HG03354 (cell line): Measurements from ENCODE around the gene MYO1B.

Experiments
- ATAC-seq: cut with Tn5 transposase; IDR thresholded peaks from one replicate; pipeline ENCODE4 v1.9.1; 2021; ENCODE audit warnings: mild to moderate bottlenecking; ENCODE audit not compliant: unreplicated experiment, poor library complexity, severe bottlenecking

The MYO1B gene

DNA sequence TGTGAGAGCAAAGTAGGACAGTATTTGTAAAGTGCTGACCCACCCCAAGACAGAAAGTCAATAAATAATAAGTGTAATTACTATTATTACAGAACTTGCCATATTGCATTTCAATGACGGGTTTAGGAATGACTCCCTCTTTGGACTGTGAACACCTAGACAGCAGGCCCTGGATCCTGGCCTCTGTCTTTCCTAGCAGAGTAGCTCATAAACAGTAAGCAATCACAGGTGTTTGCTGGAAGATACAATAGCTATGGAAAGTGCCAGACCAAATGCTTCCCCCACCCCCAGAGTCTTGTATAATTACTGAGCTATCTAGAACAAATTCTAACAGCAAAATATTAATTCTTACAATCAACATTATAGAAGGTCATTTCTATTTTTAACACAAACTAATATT, 20.1 kb upstream of the MYO1B start:
- no peak for ATAC-seq

DNA sequence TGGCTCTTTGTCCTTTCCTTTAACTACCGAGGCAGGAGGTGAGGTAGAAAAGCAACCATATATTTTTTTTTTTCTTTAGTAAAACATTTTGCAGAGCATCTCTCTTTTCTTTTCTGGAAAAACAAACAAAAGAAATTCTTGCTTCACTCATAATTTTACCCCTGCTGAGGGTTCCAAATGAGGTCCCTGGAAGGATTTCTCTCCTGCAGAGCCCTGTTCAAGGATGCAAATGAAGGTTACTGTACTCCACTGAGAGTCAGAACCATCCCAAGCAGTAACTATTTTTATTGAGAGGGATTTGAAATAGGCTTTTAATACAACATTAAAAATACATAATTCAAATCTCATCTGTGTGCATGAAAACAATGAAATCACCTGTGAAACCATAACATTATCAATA, 19.5 kb upstream of the MYO1B start:
- ATAC-seq: no peak

- no peak for ATAC-seq
Measured at GRCh38 chr2:191226196-191226595, 19.0 kb upstream of the MYO1B start.

GRCh38 chr2:191228333-191228732, 16.9 kb upstream of the MYO1B start:
- ATAC-seq: no peak

DNA sequence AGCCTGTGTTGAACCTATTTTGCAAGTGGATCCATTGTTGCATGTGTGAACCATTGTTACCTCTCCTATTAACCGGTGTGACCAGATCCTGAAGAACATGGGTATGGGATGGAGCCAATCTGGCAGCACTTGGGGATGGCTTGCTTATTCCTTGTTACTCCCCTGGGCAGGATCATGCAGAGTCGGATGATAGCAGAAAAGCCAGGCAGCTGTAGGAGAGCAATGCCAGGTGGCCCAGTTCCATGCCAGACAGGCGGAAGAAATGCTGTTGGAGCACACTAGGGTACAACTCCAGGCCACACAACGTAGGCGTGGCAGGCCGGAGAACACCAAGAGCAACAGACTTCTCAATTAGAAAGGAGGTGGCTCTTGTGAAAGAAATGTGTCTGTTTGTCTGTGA, 16.3 kb upstream of the MYO1B start:
- no peak for ATAC-seq

GRCh38 chr2:191230174-191230573, 15.0 kb upstream of the MYO1B start:
- ATAC-seq: no peak

DNA sequence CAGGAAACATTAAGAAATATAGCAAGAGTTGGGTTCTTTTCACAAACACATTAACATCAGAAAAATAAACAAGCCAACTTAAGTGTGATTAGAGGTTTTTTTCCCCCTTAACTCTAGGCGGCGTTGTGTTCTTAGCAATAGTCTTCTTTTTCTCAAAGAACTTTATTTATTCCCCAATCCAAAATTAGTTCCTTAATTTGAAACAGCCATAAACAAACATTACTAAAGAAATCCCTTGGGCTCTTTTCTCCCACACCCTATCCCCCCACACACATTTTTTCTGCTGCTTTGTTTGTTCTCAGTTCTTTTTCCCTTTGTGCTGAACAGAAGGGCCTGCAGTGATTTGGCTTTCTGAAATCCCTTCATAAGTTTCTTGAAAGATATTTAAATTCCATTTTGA, 13.2 kb upstream of the MYO1B start:
- ATAC-seq: no peak

- no peak for ATAC-seq
Measured at GRCh38 chr2:191233533-191233932, 11.7 kb upstream of the MYO1B start.

GRCh38 chr2:191234376-191234775, 10.8 kb upstream of the MYO1B start:
- ATAC-seq: no peak

DNA sequence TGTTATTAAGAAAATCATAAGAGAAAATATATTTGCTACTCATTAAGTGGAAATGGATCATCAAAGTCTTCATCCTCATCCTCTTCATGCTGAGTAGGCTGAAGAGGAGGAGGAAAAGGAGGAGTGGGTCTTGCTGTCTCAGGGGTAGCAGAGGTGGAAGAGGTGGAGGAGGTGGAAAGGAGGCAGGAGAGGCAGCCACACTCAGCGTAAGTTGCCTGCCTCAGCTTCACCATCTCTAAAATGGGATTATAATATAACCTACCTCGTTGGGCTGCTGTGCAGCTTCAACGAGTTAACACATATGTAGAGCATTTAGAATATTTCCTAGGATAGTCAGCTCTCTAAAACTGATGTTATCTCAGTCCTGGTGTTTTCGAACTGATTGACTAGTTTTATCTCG, 4.3 kb upstream of the MYO1B start:
- ATAC-seq: no peak

GRCh38 chr2:191241418-191241817, 3.8 kb upstream of the MYO1B start:
- ATAC-seq: no peak

GRCh38 chr2:191243154-191243553, 2.0 kb upstream of the MYO1B start:
- ATAC-seq: no peak

- no peak for ATAC-seq
Measured at GRCh38 chr2:191244350-191244749, 854 bp upstream of the MYO1B start.

GRCh38 chr2:191245869-191246531, 796 bp downstream of the MYO1B start:
- peak; percentile 21 for ATAC-seq

GRCh38 chr2:191246820-191247380, 1.7 kb downstream of the MYO1B start:
- no peak for ATAC-seq

DNA sequence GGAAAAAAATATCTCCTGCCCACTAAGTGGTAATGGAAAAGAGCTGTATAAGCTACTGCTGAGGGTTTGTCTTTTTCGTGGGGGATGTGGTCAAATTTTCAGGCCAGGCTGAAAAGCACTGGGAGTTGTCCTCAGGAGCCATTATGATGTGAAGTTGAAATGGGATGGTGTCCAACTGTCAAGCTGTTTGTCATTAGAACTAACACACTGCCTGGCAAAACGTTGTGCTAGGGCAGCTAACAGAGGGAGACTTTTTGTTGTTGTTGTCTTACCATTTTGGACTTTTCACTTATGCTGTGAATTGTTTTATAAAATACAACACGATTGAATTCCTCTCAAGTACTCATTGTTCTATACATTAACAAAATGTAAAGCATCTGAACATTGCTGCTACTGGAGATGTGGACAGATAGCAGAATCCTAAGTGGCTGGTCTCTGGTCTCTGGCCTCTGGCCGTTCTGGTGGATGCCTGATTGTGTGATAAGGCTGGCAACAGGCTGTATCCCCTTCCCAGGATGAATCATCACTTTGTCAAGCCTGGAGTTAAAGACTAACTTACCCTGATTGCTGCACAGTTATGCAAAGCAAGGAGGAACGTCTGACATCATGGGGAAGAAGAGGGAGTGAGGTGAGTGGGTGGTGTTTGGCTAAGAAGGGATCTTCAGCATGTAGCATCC, 2.3 kb downstream of the MYO1B start:
- peak; percentile 56 for ATAC-seq

DNA sequence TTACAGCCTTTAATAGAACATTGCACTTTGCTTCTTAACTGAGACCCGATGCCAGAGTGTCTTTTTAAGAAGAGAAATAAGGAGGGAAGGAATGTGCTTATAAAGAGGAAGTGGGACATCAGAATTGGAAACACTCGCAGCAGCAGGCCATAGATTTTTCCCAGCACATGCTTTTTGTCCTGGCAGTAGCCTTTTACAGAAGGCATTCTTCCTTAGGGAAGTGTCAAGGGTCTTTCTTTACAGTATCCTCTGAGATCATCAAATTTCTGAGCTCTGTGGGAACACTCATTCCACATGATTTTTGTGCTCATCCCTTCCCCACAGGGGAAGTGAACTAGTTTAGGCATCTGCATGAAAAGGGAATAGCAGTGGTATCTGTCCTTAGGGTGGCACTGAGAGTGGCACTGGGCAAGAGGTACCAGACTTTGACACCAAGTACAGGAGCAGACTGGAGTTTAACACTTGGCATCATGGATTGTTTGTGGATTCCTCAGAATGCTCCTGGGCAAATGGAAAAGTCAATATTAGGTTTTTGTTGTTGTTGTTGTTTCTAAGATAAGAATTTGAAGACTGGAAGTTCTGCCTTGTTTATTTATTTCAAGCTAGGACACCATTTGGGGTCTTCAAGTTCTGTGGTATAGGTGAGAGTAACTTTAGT, 4.1 kb downstream of the MYO1B start:
- ATAC-seq: no peak

- ATAC-seq: no peak
Measured at GRCh38 chr2:191250400-191250799, 5.2 kb downstream of the MYO1B start.

DNA sequence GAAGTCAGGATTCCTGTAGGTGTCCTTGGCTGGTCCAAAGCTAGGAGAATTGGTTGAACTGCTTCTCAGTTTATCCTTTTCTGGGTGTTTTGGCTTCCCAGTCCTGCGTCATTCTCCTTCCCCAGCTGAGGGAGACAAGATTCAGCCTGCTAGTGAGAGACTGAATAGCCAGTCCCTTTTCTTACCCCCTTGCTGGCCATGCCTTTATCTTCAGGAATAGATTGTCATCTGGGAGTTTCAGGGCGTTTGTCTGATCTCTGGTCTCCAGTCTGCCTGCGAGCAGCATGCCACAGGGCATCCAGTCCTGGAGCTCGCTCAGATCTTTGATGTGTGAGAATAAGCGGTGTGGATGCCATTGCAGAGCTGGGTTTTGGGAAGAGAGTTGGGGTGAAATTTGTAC, 5.8 kb downstream of the MYO1B start:
- no peak for ATAC-seq

GRCh38 chr2:191252699-191253098, 7.5 kb downstream of the MYO1B start:
- no peak for ATAC-seq

GRCh38 chr2:191253476-191253875, 8.3 kb downstream of the MYO1B start:
- no peak for ATAC-seq
